Erythroblast (primary cell): ENCODE results near the gene BTNL2.

Source experiments
- DNase-seq, 2 experiments: peaks; one replicate each; lab custom pipeline; 2025; lab: John Stamatoyannopoulos, UW
- GATA1 ChIP-seq: IDR thresholded peaks from 2 replicates; pipeline ENCODE4 v1.6.1; 2011; ENCODE audit warnings: low read depth, mild to moderate bottlenecking, control low read depth, low read length, moderate library complexity
- POLR2A ChIP-seq: IDR thresholded peaks from 2 replicates; pipeline ENCODE4 v1.6.1; 2011; ENCODE audit warnings: mild to moderate bottlenecking, low read length

The BTNL2 gene

DNA sequence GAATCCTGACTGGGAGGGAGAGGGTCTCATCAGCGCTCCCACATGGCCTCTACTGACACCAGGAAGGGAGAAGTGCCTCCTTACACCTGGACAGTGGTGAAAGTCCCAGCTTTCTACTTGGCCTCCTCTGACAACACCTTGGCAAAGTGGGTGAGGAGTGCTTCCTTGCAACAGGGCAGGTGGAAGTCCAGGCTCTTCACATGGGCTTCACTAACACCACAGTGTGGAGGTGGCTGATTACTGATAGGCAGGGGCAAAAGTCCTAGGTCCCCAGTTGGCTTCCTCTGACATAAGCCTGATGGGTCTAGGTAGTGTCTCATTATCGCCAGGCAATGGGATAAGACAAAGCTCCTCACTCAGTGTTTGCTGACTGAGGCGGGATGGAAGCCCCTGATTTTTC, 23.2 kb upstream of the BTNL2 start:
- DNase-seq: no peak
- no peak for TF ChIP-seq POLR2A
- TF ChIP-seq GATA1: no peak

DNA sequence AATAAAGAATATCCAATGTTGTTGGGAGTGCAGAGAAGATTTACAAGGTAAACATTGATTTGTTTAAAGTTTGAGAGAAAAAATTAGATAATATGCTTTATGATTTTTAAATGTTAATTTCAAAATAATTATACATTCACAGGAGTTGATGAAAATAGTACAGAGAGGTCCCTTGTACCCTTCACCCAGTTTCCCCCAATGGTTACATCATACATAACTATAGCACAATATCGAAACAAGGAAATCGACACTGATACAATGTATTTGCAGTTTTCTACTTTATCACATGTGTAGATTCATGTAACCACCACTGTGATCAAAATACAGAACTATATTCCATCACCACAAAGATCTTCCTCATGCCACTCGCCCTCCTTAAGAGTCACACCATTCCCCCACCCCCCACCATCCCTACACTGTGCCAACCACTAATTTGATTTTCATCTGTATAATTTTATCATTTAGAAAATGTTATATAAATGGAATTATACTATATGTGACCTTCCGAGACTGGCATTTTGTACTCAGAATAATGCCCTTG, 21.0 kb upstream of the BTNL2 start:
- DNase-seq: no peak
- TF ChIP-seq POLR2A: no peak
- no peak for TF ChIP-seq GATA1

DNA sequence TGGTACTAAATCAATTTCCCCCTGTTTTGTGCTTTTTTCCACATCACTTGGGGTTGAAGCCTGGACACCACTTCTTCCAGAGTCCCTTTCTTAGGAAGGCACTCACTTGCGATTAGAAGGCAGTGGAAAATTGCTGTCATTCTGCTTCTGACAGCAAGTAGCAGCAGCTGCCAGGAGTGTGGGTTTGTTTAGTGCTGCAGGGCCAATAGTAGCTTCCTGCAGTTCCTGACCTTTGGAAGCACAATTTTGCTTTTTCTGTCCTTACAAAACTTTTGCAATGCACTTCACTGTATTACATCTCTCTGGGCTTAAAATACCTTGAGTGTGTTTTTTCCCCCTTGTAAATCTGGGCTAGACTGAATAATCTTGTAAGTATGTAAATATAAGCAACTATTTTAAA, 20.2 kb upstream of the BTNL2 start:
- no peak for DNase-seq
- TF ChIP-seq GATA1 (no peak), POLR2A (no peak)

DNA sequence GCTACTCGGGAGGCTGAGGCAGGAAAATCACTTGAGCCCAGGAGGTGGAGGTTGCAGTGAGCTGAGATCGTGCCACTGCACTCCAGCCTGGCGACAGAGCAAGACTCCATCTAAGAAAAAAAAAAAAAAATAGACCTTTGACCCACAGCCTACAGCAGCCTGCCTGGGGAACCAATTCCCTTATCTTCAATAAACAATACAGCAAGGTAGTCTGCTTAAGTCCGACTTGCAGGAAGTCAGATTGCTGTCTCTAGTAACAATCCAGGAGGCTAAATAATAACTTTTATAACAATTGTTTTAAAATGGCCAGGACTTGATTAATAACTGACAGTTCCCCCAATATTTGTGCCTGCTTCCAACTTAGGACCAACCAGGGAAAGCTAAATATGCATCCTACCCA, 19.4 kb upstream of the BTNL2 start:
- TF ChIP-seq GATA1 (no peak), POLR2A (no peak)
- DNase-seq: no peak

DNA sequence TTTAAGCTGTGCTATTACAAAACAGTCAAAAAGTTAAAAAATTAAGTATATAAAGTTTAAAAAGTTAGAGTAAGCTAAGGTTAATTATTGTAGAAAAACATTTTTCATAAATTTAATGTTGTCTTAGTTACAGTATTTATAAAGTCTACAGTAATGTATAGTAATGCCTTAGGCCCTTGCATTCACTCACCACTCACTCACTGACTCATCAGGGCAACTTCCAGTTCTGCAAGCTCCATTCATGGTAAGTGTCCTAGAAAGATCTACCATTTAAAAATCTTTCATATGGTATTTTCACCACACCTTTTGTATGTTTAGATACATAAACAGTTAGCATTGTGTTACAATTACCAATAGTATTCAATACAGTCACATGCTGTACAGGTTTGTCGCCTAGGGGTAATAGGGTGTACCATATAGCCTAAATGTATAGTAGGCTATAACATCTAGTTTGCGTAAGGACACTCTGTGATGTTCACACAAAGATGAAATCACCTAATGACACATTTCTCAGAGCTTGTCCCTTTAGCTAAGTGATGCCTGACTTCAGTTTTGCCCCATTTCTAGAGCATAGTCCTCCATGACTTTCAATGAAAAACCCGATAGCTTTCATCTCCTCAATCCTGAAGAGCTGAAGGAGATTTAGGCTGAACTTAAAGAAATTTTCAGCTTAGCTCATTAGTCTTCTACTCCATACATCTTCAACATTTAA, 17.8 kb upstream of the BTNL2 start:
- DNase-seq: no peak
- TF ChIP-seq GATA1: no peak
- no peak for TF ChIP-seq POLR2A

DNA sequence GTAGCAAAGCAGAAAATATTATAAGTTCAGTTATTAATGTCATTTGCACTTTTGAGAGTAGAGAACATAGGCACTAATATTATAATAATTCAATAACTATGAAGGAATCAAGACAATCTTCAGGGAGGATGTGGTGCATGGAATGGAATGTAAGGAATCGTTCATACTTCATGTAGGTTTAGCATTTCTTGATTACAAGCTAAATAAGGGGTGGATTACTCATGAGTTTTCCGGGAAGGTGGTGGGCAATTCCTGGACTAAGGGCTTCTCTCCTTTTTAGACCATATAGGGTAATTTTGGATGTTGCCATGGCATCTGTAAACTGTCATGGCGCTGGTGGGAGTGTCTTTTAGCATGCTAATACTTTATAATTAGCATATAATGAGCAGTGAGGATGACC, 9.1 kb upstream of the BTNL2 start:
- TF ChIP-seq GATA1: no peak
- TF ChIP-seq POLR2A: no peak
- DNase-seq: no peak

DNA sequence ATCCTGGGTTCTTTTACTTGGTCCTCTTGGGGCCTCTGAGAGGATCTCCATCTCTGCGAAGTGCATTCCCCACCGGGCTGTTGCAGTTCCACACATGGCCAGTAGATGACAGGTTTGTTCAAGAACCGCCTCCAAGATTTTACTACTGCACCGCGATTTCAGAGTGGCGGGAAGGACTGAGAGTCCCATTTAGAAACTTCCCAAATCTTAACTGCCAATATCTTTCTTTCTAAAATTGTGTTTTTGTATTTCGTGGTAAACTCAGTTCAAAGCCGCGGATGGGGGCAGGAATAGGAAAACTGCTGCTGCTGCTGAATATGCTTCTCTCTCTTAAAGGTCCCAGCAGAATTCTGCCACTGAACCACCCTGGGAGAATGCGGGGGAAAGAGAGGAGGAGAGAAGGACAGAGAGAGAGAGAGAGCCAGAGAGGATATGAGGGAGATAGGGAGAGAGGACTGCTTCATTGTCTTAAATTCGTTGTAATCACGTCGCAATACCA, 8.6 kb upstream of the BTNL2 start:
- DNase-seq: peak; percentile 59 to 77
- no peak for TF ChIP-seq POLR2A
- no peak for TF ChIP-seq GATA1

DNA sequence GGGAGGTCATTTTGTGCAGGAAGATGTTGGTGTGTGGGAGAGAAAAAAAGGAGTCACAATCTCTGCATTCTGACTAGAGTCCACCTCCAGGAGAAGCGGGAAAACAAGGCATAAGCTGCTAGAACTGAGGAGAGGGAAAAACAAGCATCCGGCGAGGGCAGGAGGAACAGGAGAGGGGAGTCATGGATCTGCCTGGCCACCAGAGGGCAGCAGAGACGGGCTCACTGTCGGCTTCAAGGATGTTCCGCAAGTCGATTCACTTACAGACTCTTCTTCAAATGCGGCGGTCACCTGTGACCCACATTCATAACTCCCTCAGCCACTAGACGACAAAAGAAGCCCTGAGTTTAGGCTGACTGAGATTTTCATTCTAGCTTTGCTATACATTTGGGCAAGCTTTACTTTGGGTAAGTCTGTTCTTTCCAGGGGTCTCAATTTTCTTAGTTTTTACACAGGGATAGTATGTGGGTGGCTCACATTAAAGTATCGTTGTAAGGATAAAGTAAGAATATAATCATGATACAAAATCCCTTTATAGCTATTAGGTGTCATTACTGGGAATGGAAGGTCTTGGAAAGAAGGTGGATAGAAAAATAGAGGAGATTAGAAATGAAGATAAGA, 6.6 kb upstream of the BTNL2 start:
- no peak for TF ChIP-seq POLR2A
- TF ChIP-seq GATA1: no peak
- peak; percentile 76 to 89 for DNase-seq

DNA sequence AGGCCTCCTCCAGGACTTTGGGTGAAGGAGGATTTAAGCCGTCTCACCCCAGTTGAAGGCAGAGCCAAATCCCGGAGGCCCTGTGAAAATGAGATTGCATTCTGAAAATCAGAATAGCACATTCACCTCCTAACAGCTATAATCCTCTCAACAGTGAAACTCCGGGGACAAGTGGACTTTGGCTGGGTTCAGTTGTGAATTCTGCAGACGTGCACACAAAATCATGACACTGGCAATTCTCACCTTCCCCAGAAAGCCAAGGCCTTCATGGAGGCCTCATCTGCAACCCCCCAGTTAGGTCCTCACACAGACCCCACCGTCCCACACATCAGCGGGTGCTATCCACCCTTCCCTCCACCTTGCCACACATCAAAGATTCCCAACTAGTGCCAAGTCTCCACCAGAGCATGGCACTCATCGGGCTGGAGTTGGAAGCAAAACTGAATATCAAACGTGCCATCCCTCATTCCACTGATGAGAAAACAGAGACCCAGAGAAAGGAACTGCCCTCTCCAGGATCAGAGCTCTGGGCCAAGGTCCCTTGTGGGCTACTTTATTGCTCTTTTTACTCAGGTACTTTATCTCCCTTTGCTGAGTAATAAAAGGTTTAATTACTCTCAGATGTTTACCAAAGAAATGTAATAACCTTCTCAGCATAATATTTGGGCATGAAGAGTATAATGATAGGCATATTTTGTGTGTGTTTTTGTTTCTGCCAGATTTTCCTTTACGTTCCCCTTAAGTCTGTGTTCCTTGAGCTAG, 4.8 kb upstream of the BTNL2 start:
- no peak for DNase-seq
- TF ChIP-seq GATA1 (no peak), POLR2A (no peak)

DNA sequence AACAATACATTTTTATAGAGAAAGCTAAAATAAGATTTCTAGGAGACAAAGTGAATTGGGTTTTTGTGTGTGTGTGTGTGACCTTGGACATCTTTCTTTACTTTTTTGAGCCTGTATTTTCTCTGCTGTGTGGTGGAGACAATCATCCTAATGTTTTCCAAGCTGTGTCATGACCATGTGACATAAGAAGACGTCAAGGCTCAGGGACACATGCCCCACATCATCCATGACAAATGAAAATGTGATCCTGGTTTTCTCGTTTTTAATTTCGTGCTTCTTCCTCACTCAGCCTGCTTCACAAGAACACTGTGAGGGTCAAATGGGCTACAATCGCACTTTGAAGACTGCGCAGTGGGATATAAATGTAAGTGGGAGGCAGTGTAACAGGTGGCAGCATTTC, 3.9 kb upstream of the BTNL2 start:
- TF ChIP-seq POLR2A (no peak), GATA1 (no peak)

DNA sequence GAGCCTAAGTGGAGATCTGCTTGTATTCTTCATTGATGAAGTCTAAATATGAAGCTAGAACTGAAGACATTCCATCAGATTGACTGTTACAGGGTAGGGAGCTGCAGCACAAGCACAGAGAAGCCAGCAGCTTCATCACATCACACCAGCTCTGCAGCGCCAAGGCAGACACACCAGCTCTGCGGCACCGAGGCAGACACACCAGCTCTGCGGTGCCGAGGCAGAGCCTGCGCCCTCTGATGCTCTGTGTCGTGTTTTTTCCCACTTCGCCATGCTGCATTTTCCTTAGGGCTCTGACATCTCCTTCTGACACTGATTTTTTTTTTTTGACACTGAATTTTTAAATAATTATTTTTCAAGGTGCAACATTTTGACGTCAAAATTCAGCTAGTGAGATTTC, 784 bp downstream of the BTNL2 start:
- no peak for DNase-seq
- TF ChIP-seq GATA1 (no peak), POLR2A (no peak)

More for the DNA sequence above, 3.9 kb upstream of the BTNL2 start:
- no peak for DNase-seq

DNA sequence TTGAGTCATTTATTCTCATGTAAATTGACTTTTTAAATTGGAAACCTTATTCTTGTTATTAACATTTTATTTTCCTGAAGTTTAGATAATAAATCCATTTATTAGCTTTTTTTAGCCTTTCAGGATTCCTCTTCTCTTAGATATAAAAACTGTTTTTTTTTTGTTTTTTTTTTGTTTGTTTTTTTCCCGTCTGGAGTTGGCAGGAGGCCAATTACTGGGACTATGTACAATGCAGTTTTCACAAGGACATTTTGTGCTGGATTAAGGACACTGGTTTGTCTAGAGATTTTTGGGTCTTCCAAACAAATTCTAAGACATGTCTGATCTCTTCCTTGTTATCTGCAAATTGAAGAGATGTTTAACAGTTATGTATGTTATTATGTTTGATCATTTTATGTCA, 1.3 kb downstream of the BTNL2 start:
- TF ChIP-seq GATA1 (no peak), POLR2A (no peak)
- DNase-seq: no peak

DNA sequence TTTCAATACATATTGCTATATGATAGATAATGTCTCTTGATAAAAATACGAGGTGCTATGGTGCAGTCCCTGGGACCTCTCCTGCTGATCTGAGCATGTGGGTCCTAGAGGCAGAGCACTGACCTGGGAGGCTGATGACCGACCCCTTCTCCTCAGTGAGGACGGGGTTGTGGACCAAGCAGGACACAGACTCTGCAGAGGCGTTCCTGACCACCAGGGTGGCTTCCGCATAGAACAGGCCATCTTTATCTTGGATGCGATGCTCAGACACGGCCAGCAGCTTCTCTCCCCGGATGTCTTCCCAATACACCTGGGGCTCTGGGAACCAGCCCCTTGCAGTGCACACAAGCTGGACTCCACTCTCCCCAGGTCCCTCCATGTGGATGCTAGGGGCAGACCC, 4.2 kb downstream of the BTNL2 start:
- TF ChIP-seq POLR2A (no peak), GATA1 (no peak)
- DNase-seq: no peak

DNA sequence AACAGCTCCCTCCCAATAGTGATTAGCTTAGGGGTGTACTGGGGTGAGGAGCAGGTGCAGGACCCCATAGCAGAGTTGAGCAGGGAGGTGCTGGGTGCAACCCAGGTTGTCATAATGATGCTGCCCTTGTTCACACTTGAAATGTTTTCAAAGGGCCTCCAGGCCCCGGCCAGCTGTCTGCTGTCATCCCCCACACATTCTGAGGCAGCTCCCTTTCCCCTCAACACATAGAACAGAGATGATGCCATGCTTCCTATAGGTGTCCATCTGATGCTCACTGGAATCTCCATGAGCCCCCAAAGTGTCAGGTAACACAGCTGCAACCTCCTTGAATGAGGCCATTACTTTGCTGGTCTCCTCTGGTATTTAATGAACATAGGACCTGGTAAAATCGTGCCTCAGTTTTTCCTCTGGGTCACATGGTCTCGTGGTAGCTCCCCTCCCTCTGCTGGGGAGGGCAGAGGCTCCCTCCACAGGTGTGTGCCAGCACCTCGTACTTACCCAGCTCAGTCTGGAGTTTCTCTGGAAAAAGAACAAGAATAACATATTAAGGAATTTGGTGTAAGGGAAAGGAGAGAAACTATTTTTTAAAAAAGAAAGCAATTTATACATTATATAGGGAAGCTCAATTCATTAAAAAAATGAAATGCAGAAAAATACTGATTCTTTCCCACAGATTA, 5.6 kb downstream of the BTNL2 start:
- TF ChIP-seq GATA1: no peak
- TF ChIP-seq POLR2A: no peak

More for the DNA sequence above, 5.6 kb downstream of the BTNL2 start:
- no peak for DNase-seq
